WTC11 (cell line): ENCODE measurements around the gene ROBO1.

ENCODE experiments used
- ATF3 ChIP-seq: sonication (generic); formaldehyde crosslinking; conservative IDR thresholded peaks from 2 replicates; pipeline ENCODE4 v1.8.1; 2022; ENCODE audit warnings: mild to moderate bottlenecking, missing genetic modification reagents
- ATF6 ChIP-seq: sonication (generic); formaldehyde crosslinking; IDR thresholded peaks from 2 replicates; pipeline ENCODE4 v1.8.1; 2023; ENCODE audit warnings: mild to moderate bottlenecking, missing genetic modification reagents
- CTCF ChIP-seq: fragments of 200-600 bp; IDR thresholded peaks from 2 replicates; pipeline ENCODE4 v1.8.0; 2022; ENCODE audit warnings: antibody characterized with exemption
- ELF4 ChIP-seq: sonication (generic); formaldehyde crosslinking; IDR thresholded peaks from 2 replicates; pipeline ENCODE4 v1.8.1; 2022; ENCODE audit warnings: low read depth, mild to moderate bottlenecking, moderate library complexity, missing genetic modification reagents
- FOXJ3 ChIP-seq: sonication (generic); formaldehyde crosslinking; IDR thresholded peaks from 2 replicates; pipeline ENCODE4 v1.9.0; 2021; ENCODE audit warnings: missing genetic modification reagents, mild to moderate bottlenecking, borderline replicate concordance
- NR1H2 ChIP-seq: sonication (generic); formaldehyde crosslinking; IDR thresholded peaks from 2 replicates; pipeline ENCODE4 v1.9.0; 2021; ENCODE audit warnings: mild to moderate bottlenecking, moderate library complexity, missing genetic modification reagents
- NR2C2 ChIP-seq: sonication (generic); formaldehyde crosslinking; IDR thresholded peaks from 2 replicates; pipeline ENCODE4 v1.8.0; 2022; ENCODE audit warnings: mild to moderate bottlenecking, missing genetic modification reagents
- SMAD3 ChIP-seq: sonication (generic); formaldehyde crosslinking; IDR thresholded peaks from 2 replicates; pipeline ENCODE4 v1.8.0; 2022; ENCODE audit warnings: missing genetic modification reagents, mild to moderate bottlenecking, borderline replicate concordance
- ZNF425 ChIP-seq: fragments of 250-450 bp; sonication (Bioruptor Pico); conservative IDR thresholded peaks from 2 replicates; pipeline ENCODE4 v1.9.0; 2021; ENCODE audit warnings: mild to moderate bottlenecking

- TF ChIP-seq CTCF (no peak), SMAD3 (CRISPR knock-in tag) (no peak), NR2C2 (CRISPR knock-in tag) (no peak), ELF4 (CRISPR knock-in tag) (no peak), ATF3 (CRISPR knock-in tag) (no peak), NR1H2 (no peak), FOXJ3 (no peak), ATF6 (CRISPR knock-in tag) (no peak), ZNF425 (no peak)
Measured at GRCh38 chr3:78895528-78895927, 872.3 kb downstream of the ROBO1 start.
